ENCODE data around the gene AP3M1.

AP3M1 gene

DNA sequence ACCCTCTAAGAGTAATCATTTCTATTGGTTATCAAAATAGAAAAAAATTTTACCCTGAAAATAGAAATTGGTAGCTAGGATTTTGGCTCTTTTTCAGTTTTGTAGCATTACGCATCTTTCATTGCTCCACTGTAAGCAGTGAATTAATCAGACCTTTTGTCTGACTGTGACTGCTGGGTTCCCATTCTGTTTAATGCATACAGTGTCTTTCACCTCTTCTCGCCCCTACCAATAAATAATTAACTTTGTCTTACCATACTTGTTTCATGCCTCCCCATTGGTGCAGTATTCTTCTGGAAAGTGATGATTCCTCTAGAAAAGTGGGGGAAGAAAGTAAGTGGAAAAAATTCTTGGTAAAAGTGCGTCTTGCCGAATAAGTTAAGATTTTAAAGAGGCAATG is 73.2 kb downstream of the AP3M1 start:
- DNase-seq = no peak

DNA sequence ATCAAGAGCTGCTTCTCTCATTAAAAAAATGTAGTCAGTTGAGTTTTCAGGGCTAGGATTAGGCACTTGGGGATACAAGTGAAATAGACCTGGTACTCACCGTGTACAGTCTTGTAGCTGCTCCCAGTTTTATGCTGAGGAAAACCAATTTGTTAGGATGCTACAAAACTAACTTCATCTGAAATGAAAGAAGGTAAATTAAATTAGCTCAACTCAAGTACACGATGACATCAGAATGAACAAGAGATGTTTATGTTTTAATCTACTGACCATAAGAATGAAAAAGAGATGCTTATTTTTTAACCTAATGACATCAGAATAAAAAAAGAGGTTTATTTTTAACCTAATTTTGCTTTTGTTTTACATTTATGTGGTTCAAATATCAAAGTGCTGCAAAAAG is 73.7 kb downstream of the AP3M1 start:
- DNase-seq = no peak

DNA sequence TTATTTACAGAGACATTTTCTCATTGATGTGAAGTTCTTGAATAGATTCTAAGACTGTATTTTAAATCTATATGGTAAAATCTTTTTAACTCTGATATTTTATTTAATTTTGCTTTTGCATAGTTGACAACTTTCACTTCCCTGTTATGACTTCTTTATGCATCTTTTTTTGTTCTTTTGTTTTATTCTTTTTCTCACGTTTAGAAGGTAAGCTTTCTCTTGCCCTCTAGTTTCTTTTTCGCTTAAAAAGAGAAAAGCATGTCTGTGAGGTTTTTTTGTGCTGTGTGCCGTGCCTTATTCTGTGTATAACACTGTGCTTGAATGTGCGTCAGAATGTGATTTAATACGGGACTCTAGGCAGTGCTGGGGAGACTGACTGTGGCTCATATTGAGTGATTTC is 74.7 kb downstream of the AP3M1 start:
- DNase-seq = no peak

DNA sequence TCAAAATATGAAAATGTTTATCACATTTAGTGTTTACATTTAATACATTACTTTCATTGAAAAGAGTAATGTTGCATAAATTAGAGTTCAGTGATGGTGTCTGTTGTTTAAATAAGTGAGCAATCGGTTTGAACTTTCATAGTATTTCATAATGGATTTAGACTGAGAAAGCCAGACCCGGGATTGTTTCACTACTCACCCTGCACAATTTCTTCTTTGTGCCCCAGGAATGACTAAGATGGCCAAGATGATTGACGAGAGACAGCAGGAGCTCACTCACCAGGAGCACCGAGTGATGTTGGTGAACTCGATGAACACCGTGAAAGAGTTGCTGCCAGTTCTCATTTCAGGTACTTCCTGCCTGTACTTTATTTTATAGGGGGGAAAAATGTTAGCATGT is 78.1 kb downstream of the AP3M1 start:
- no peak for DNase-seq

DNA sequence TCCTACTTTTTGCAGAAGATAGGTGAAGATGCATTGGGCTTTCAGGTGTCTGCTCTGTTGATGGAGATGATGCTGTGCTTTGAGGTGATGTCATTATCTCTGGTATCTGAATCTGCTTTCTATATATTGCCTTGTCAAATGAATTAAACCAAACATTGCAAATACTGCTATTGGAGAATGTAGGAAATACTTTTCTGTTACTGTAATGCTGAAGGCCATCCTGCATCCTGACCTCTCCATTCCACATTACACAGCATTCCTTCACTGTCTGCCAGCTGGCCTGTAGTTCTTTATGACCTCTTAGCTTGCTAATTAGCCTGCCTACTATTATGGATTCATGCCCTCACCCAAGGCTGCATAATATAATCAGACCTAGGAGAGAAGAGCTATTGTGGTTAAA is 79.5 kb downstream of the AP3M1 start:
- DNase-seq = no peak

Data from femur (tissue), 1 donor.